Natural killer cell (primary cell): ENCODE results near the gene GMPPA. TPM values are rescaled to one million over a fixed set of nuclear protein-coding genes. Genes with fewer than 3 reads are reported as not detected.

Experiments
- ATAC-seq, 3 donors: fragments of 150-1000 bp in 2 of 3; fragments of 200-7000 bp in 1 of 3; cut with Tn5 transposase; 1 replicate in 1 of 3; 2 replicates in 2 of 3; pipeline ENCODE4 v1.10.0; 2021; ENCODE audit warnings: mild to moderate bottlenecking in 2 of 3, moderate library complexity in 2 of 3
- DNase-seq, 2 donors: peaks; one replicate each; pipeline versions ENCODE4 v3.0.0 to v3.0.0-alpha.2; 2013 to 2021; ENCODE audit warnings: mixed read lengths in 1 of 2
- H3K27ac ChIP-seq: one replicate; pipeline ENCODE4 v1.5.1; 2013; ENCODE audit warnings: mild to moderate bottlenecking, low read length
- H3K27me3 ChIP-seq: one replicate; pipeline ENCODE4 v1.6.1; 2013; ENCODE audit warnings: low read length; ENCODE audit not compliant: control insufficient read depth, insufficient read depth
- H3K36me3 ChIP-seq: one replicate; pipeline ENCODE4 v1.6.1; 2013; ENCODE audit warnings: low read length; ENCODE audit not compliant: control insufficient read depth, insufficient read depth
- H3K4me1 ChIP-seq: one replicate; pipeline ENCODE4 v1.6.1; 2013; ENCODE audit warnings: low read length; ENCODE audit not compliant: control insufficient read depth, insufficient read depth
- H3K4me3 ChIP-seq: one replicate; pipeline ENCODE4 v1.5.1; 2013; ENCODE audit warnings: low read length
- H3K9me3 ChIP-seq: one replicate; pipeline ENCODE4 v1.6.1; 2013; ENCODE audit warnings: low read length; ENCODE audit not compliant: control insufficient read depth, insufficient read depth
- H3K27ac Mint-ChIP-seq, 2 donors: one replicate each; pipeline ENCODE4 v1.8.0; 2022; ENCODE audit warnings: mild to moderate bottlenecking in 2 of 2, mixed read lengths in 2 of 2, moderate library complexity in 1 of 2
- H3K27me3 Mint-ChIP-seq, 2 donors: one replicate each; pipeline ENCODE4 v1.8.0; 2022; ENCODE audit warnings: low read depth in 2 of 2, mixed read lengths in 2 of 2
- H3K36me3 Mint-ChIP-seq: one replicate; pipeline ENCODE4 v1.8.0; 2022; ENCODE audit warnings: mixed read lengths
- H3K4me1 Mint-ChIP-seq, 2 donors: one replicate each; pipeline ENCODE4 v1.8.0; 2022; ENCODE audit warnings: mixed read lengths in 2 of 2
- H3K4me3 Mint-ChIP-seq: one replicate; pipeline ENCODE4 v1.8.0; 2022; ENCODE audit warnings: mild to moderate bottlenecking, moderate library complexity, mixed read lengths
- H3K9me3 Mint-ChIP-seq, 2 donors: one replicate each; pipeline ENCODE4 v1.8.0; 2022; ENCODE audit warnings: mixed read lengths in 2 of 2
- CTCF ChIP-seq: fragments of 200-600 bp; IDR thresholded peaks from one replicate; pipeline ENCODE4 v1.8.0; 2022; ENCODE audit warnings: antibody characterized with exemption
- WGBS: methylation state at CpG from one replicate; pipeline ENCODE4 v1.1.7; 2013; ENCODE audit warnings: missing lambda C conversion rate; ENCODE audit not compliant: insufficient coverage; 5-methylcytosine and 5-hydroxymethylcytosine counted together
- intact Hi-C: fragments of 100-400 bp; cut with micrococcal nuclease; formaldehyde crosslinking; loops from one replicate; pipeline ENCODE4 v1.14.2; 2022
- total RNA-seq, 4 donors: library from RNA; stranded (reverse); fragments of 120-200 nt in 1 of 4; gene quantifications; one replicate each; pipeline versions ENCODE4 v1.2.3 to v1.2.4, GENCODE V29; 2013 to 2022

The GMPPA gene
- total RNA-seq, 3 donors from 2014 or later (not counting 1 experiment from before 2014, with no cell fraction given) = 27.6 to 36.3 (median 33.8) TPM

GRCh38 chr2:219476652-219477151, 22.0 kb upstream of the GMPPA start:
- no peaks in the 10 kb centered on the region for H3K9me3 Mint-ChIP-seq
- DNase-seq = no peak
- 20% methylated on average over 12 of the region's 16 CpGs for WGBS
- ATAC-seq = no peak
- no peak for TF ChIP-seq CTCF
- Histone ChIP-seq H3K9me3 (no peaks in the 10 kb centered on the region), H3K36me3 (no peaks in the 10 kb centered on the region), H3K4me1 (peaks cover 3% of the 10 kb centered on the region), H3K4me3 (no peak overlapping the region), H3K27me3 (no peaks in the 10 kb centered on the region), H3K27ac (no peak overlapping the region)
- no peak overlapping the region for H3K4me3 Mint-ChIP-seq
- intact Hi-C loops = loop anchor here (5.0 kb wide), 1 partner anchor 56 kb away; no protein-coding TSS in a partner anchor
- H3K27me3 Mint-ChIP-seq = peaks cover 12 to 15% of the 10 kb centered on the region in 2 donors
- no peak overlapping the region for H3K27ac Mint-ChIP-seq
- peaks cover 5% of the 10 kb centered on the region in 2 donors for H3K4me1 Mint-ChIP-seq
- H3K36me3 Mint-ChIP-seq = no peaks in the 10 kb centered on the region

DNA sequence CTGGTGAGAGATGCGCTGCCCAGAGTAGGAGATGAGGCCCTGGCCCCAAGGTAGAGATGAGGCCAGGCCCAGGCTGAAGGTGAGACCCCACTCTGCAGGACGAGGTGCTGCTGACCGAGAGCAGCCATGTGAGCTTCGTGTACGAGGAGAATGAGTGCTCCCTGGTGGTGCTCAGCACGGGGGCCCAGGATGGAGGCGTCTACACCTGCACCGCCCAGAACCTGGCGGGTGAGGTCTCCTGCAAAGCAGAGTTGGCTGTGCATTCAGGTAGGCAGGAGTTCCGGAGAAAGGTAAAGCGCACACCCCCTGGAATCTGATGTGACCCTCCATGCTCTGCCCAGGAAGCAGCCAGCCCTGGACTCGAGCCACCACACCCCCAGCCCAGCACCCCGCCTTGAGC, 21.5 kb upstream of the GMPPA start:
- 84% methylated on average over 13 of the region's 13 CpGs for WGBS
- intact Hi-C loops = loop anchor here (5.0 kb wide), 1 partner anchor 55 kb away; no protein-coding TSS in a partner anchor
- Mint-ChIP-seq H3K4me1 (peaks cover 5% of the 10 kb centered on the region in 2 donors), H3K9me3 (no peaks in the 10 kb centered on the region), H3K27ac (no peak overlapping the region), H3K27me3 (peaks cover 17 to 20% of the 10 kb centered on the region in 2 donors), H3K4me3 (no peak overlapping the region), H3K36me3 (no peaks in the 10 kb centered on the region)
- TF ChIP-seq CTCF = no peak
- Histone ChIP-seq H3K9me3 (no peaks in the 10 kb centered on the region), H3K4me3 (no peak overlapping the region), H3K36me3 (no peaks in the 10 kb centered on the region), H3K27ac (no peak overlapping the region), H3K4me1 (peaks cover 3% of the 10 kb centered on the region), H3K27me3 (no peaks in the 10 kb centered on the region)
- DNase-seq = no peak
- ATAC-seq = no peak

DNA sequence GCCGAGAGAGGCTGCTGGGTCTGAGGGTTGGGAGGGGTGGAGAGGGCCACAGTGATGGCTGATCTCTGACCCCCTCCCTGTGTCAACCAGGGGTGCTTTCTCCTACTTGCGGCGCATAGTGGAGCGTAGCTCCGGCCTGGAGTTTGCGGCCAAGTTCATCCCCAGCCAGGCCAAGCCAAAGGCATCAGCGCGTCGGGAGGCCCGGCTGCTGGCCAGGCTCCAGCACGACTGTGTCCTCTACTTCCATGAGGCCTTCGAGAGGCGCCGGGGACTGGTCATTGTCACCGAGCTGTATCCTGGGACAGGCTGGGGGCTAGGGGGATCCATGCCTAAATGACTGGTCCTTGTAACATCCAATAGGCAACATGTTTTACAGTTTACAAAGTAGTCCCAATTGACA, 20.9 kb upstream of the GMPPA start:
- Mint-ChIP-seq H3K9me3 (no peaks in the 10 kb centered on the region), H3K27ac (no peak overlapping the region), H3K27me3 (peaks cover 23% of the 10 kb centered on the region in 2 donors), H3K4me3 (no peak overlapping the region), H3K36me3 (no peaks in the 10 kb centered on the region), H3K4me1 (peaks cover 5% of the 10 kb centered on the region in 2 donors)
- intact Hi-C loops = loop anchor here (5.0 kb wide), 1 partner anchor 54 kb away; no protein-coding TSS in a partner anchor
- 95% methylated on average over 15 of the region's 15 CpGs for WGBS
- no peak overlapping the region for H3K4me3 ChIP-seq
- DNase-seq = no peak
- H3K36me3 ChIP-seq = no peaks in the 10 kb centered on the region
- H3K4me1 ChIP-seq = peaks cover 3% of the 10 kb centered on the region
- peaks cover 3% of the 10 kb centered on the region for H3K27me3 ChIP-seq
- ATAC-seq = no peak
- no peak overlapping the region for H3K27ac ChIP-seq
- no peak for TF ChIP-seq CTCF
- no peaks in the 10 kb centered on the region for H3K9me3 ChIP-seq

DNA sequence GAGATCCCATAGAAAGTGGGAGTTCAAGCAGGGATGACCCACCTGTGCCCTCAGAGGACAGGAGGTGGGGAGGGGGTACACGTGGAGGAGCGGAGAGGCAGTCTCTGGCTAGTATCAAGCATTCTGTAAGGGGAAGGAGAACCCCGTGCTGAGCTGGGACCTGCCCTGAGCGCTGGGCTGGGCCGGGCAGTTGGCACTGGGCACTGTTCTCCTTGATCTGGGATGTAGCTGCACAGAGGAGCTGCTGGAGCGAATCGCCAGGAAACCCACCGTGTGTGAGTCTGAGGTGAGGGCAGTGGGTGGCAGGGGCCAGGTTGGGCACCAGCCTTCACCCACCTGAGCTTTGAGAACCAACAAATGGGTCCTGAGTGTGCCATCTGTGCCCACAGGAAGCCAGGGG, 19.8 kb upstream of the GMPPA start:
- intact Hi-C loops = loop anchor here (5.0 kb wide), 1 partner anchor 53 kb away; no protein-coding TSS in a partner anchor
- Mint-ChIP-seq H3K4me3 (no peak overlapping the region), H3K27me3 (peaks cover 26 to 27% of the 10 kb centered on the region in 2 donors), H3K27ac (no peak overlapping the region), H3K36me3 (no peaks in the 10 kb centered on the region), H3K4me1 (peaks cover 5 to 7% of the 10 kb centered on the region in 2 donors), H3K9me3 (no peaks in the 10 kb centered on the region)
- no peak for ATAC-seq
- H3K4me1 ChIP-seq = peaks cover 4% of the 10 kb centered on the region
- 85% methylated on average over 8 of the region's 8 CpGs for WGBS
- H3K27ac ChIP-seq = no peak overlapping the region
- H3K9me3 ChIP-seq = no peaks in the 10 kb centered on the region
- H3K27me3 ChIP-seq = peaks cover 8% of the 10 kb centered on the region
- no peaks in the 10 kb centered on the region for H3K36me3 ChIP-seq
- no peak for TF ChIP-seq CTCF
- H3K4me3 ChIP-seq = no peak overlapping the region
- no peak for DNase-seq
